Hepatocyte (in vitro differentiated cells): ENCODE measurements around the gene RAB4B. TPM values are rescaled to one million over a fixed set of nuclear protein-coding genes. Genes with fewer than 3 reads are reported as not detected.

Experiments
- DNase-seq: peaks from one replicate; pipeline ENCODE4 v3.0.0-alpha.2; 2016; ENCODE audit warnings: low spot score
- H2AFZ ChIP-seq: fragments of 200-600 bp; sonication (generic); 2 replicates; pipeline ENCODE4 v1.6.0; 2016; ENCODE audit warnings: antibody characterized with exemption, mild to moderate bottlenecking
- H3K27ac ChIP-seq: fragments of 200-600 bp; sonication (generic); 2 replicates; pipeline ENCODE4 v1.5.1; 2016; ENCODE audit warnings: mild to moderate bottlenecking
- H3K27me3 ChIP-seq: fragments of 200-600 bp; sonication (generic); 2 replicates; pipeline ENCODE4 v1.6.1; 2016
- H3K36me3 ChIP-seq: fragments of 200-600 bp; sonication (generic); replicated peaks from 2 replicates; pipeline ENCODE4 v1.5.1; 2016; ENCODE audit warnings: low read depth; ENCODE audit not compliant: insufficient read depth
- H3K4me1 ChIP-seq: fragments of 200-600 bp; sonication (generic); 2 replicates; pipeline ENCODE4 v1.5.1; 2016; ENCODE audit warnings: mild to moderate bottlenecking, moderate library complexity; ENCODE audit not compliant: insufficient read depth
- H3K4me2 ChIP-seq: fragments of 200-600 bp; sonication (generic); 2 replicates; pipeline ENCODE4 v1.6.0; 2016
- H3K4me3 ChIP-seq: fragments of 200-600 bp; sonication (generic); 2 replicates; pipeline ENCODE4 v1.5.1; 2016; ENCODE audit warnings: mild to moderate bottlenecking
- H3K79me2 ChIP-seq: fragments of 200-600 bp; sonication (generic); 2 replicates; pipeline ENCODE4 v1.6.0; 2017; ENCODE audit warnings: mild to moderate bottlenecking
- H3K9me2 ChIP-seq: fragments of 200-600 bp; sonication (generic); replicated peaks from 2 replicates; pipeline ENCODE4 v1.6.0; 2017; ENCODE audit warnings: mild to moderate bottlenecking; ENCODE audit not compliant: insufficient read depth
- H3K9me3 ChIP-seq: fragments of 200-600 bp; sonication (generic); 2 replicates; pipeline ENCODE4 v1.5.1; 2016; ENCODE audit warnings: low read depth, mild to moderate bottlenecking
- H4K20me1 ChIP-seq: fragments of 200-600 bp; sonication (generic); 2 replicates; pipeline ENCODE4 v1.6.0; 2016; ENCODE audit warnings: mild to moderate bottlenecking; ENCODE audit not compliant: insufficient read depth, poor library complexity, severe bottlenecking
- CTCF ChIP-seq: fragments of 200-600 bp; sonication (generic); IDR thresholded peaks from 2 replicates; pipeline ENCODE4 v1.5.1; 2016; ENCODE audit warnings: antibody characterized with exemption, mild to moderate bottlenecking; ENCODE audit not compliant: poor library complexity
- EZH2 ChIP-seq: fragments of 200-600 bp; sonication (generic); IDR thresholded peaks from 2 replicates; pipeline ENCODE4 v1.6.1; 2016; ENCODE audit warnings: antibody characterized with exemption, mild to moderate bottlenecking, borderline replicate concordance
- EZH2phosphoT487 ChIP-seq: fragments of 200-600 bp; sonication (generic); IDR thresholded peaks from one replicate; pipeline ENCODE4 v1.6.1; 2018; ENCODE audit warnings: antibody characterized with exemption, mild to moderate bottlenecking, low read depth, moderate library complexity; ENCODE audit not compliant: unreplicated experiment, severe bottlenecking
- WGBS: methylation state at CpG from one replicate; pipeline ENCODE4 v1.1.6; 2016; ENCODE audit warnings: low lambda C conversion rate; ENCODE audit errors: missing lambda C conversion rate; 5-methylcytosine and 5-hydroxymethylcytosine counted together
- polyA plus RNA-seq: library from polyadenylated mRNA; unstranded; fragments of >200 nt; fragmentation: Nextera tagmentation; extraction: Ambion mirVana; gene quantifications from 2 replicates; pipeline ENCODE4 v1.2.1, GENCODE V29; 2016
- total RNA-seq: library from RNA; depleted of rRNA; stranded (reverse); fragments of >200 nt; gene quantifications from 2 replicates; pipeline ENCODE4 v1.2.3, GENCODE V29; 2014

Gene RAB4B
- total and polyA plus RNA-seq, 2 experiments from 2014 or later: 20.2 to 49.3 TPM

GRCh38 chr19:40791996-40792395 lies 13.9 kb downstream of the RAB4B start:
- H3K9me2 ChIP-seq: no peaks in the 10 kb centered on the region
- peak overlapping the region; percentile 74 for H3K27ac ChIP-seq
- no peaks in the 10 kb centered on the region for H3K9me3 ChIP-seq
- H3K4me3 ChIP-seq: no peak overlapping the region
- H3K27me3 ChIP-seq: no peaks in the 10 kb centered on the region
- 80% methylated on average over 3 of the region's 3 CpGs for WGBS
- TF ChIP-seq EZH2 (no peak), EZH2phosphoT487 (no peak), CTCF (no peak)
- no peaks in the 10 kb centered on the region for H4K20me1 ChIP-seq
- H3K36me3 ChIP-seq: no peaks in the 10 kb centered on the region
- DNase-seq: no peak
- no peaks in the 10 kb centered on the region for H3K79me2 ChIP-seq
- H3K4me2 ChIP-seq: peak overlapping the region; percentile 6
- H3K4me1 ChIP-seq: peaks cover 11% of the 10 kb centered on the region
- no peak overlapping the region for H2AFZ ChIP-seq

- H3K79me2 ChIP-seq: peaks cover 33% of the 10 kb centered on the region
- peak; percentile 7 for DNase-seq
- no peaks in the 10 kb centered on the region for H3K9me2 ChIP-seq
- H4K20me1 ChIP-seq: peaks cover 26% of the 10 kb centered on the region
- H3K36me3 ChIP-seq: no peaks in the 10 kb centered on the region
- 97% methylated on average over 14 of the region's 14 CpGs for WGBS
- no peaks in the 10 kb centered on the region for H3K27me3 ChIP-seq
- H3K4me2 ChIP-seq: peak overlapping the region; percentile 75
- H3K27ac ChIP-seq: peak overlapping the region; percentile 90
- H3K4me3 ChIP-seq: no peak overlapping the region
- peaks cover 31% of the 10 kb centered on the region for H3K4me1 ChIP-seq
- TF ChIP-seq EZH2: no peak
- no peak for TF ChIP-seq EZH2phosphoT487
- TF ChIP-seq CTCF: no peak
- no peak overlapping the region for H2AFZ ChIP-seq
- no peaks in the 10 kb centered on the region for H3K9me3 ChIP-seq
These were observed 19.3 kb downstream of the RAB4B start for GRCh38 chr19:40797166-40797962.

- Histone ChIP-seq H3K9me3 (no peaks in the 10 kb centered on the region), H3K4me1 (peaks cover 34% of the 10 kb centered on the region), H3K9me2 (no peaks in the 10 kb centered on the region), H3K4me2 (peak overlapping the region; percentile 75), H2AFZ (peak overlapping the region; percentile 46), H4K20me1 (peaks cover 34% of the 10 kb centered on the region), H3K79me2 (peaks cover 40% of the 10 kb centered on the region), H3K27ac (peak overlapping the region; percentile 90), H3K4me3 (peak overlapping the region; percentile 18), H3K36me3 (no peaks in the 10 kb centered on the region), H3K27me3 (no peaks in the 10 kb centered on the region)
- WGBS: 10% methylated on average over 28 of the region's 28 CpGs
- TF ChIP-seq EZH2 (no peak), CTCF (peak; percentile 38), EZH2phosphoT487 (no peak)
- peak; percentile 91 for DNase-seq
These were observed 20.1 kb downstream of the RAB4B start for GRCh38 chr19:40797963-40798682.
